Liver (tissue), 9 donors: ENCODE measurements around the gene RCAN3. TPM values are rescaled to one million over a fixed set of nuclear protein-coding genes. Genes with fewer than 3 reads are reported as not detected.

ENCODE experiments used
- DNase-seq: peaks from one replicate; pipeline ENCODE4 v3.0.0-alpha.2; 2017; ENCODE audit warnings: low spot score
- H3K27ac ChIP-seq, 2 donors: one replicate each; pipeline ENCODE4 v1.7.0; 2013; ENCODE audit warnings: inconsistent platforms in 2 of 2, low read length in 2 of 2, control low read depth in 1 of 2, low read depth in 1 of 2, mild to moderate bottlenecking in 1 of 2
- H3K27me3 ChIP-seq, 4 donors: one replicate each; pipeline versions ENCODE4 v1.6.1 to v1.7.0; 2013; ENCODE audit warnings: low read length in 3 of 4, inconsistent platforms in 1 of 4, mild to moderate bottlenecking in 1 of 4, moderate library complexity in 1 of 4; ENCODE audit not compliant: control insufficient read depth in 4 of 4, insufficient read depth in 4 of 4
- H3K36me3 ChIP-seq, 4 donors: one replicate each; pipeline versions ENCODE4 v1.6.1 to v1.7.0; 2013; ENCODE audit warnings: low read length in 3 of 4, mild to moderate bottlenecking in 3 of 4, low read depth in 1 of 4, moderate library complexity in 1 of 4; ENCODE audit not compliant: control insufficient read depth in 4 of 4, insufficient read depth in 3 of 4
- H3K4me1 ChIP-seq, 4 donors: one replicate each; pipeline versions ENCODE4 v1.6.1 to v1.7.0; 2013; ENCODE audit warnings: low read length in 3 of 4, mild to moderate bottlenecking in 3 of 4, moderate library complexity in 1 of 4; ENCODE audit not compliant: control insufficient read depth in 4 of 4, insufficient read depth in 4 of 4
- H3K4me3 ChIP-seq, 3 donors: one replicate each; pipeline versions ENCODE4 v1.6.1 to v1.7.0; 2013; ENCODE audit warnings: low read length in 3 of 3, control low read depth in 1 of 3, low read depth in 1 of 3, mild to moderate bottlenecking in 1 of 3
- H3K9ac ChIP-seq, 2 donors: one replicate each; pipeline ENCODE4 v1.7.0; 2013; ENCODE audit warnings: low read length in 2 of 2, mild to moderate bottlenecking in 2 of 2, moderate library complexity in 2 of 2, control low read depth in 1 of 2, low read depth in 1 of 2
- H3K9me3 ChIP-seq, 4 donors: one replicate each; pipeline versions ENCODE4 v1.6.1 to v1.7.0; 2013; ENCODE audit warnings: low read length in 3 of 4; ENCODE audit not compliant: control insufficient read depth in 4 of 4
- EGR1 ChIP-seq, 2 donors: IDR thresholded peaks; 2 replicates each; pipeline ENCODE4 v1.6.1; 2016 to 2018; ENCODE audit warnings: antibody characterized with exemption in 2 of 2, low read depth in 2 of 2
- FOXA2 ChIP-seq: IDR thresholded peaks from 2 replicates; pipeline ENCODE4 v1.6.1; 2016; ENCODE audit warnings: antibody characterized with exemption
- HNF4A ChIP-seq, 2 donors: conservative IDR thresholded peaks; 2 replicates each; pipeline ENCODE4 v1.6.1; 2016; ENCODE audit warnings: antibody characterized with exemption in 2 of 2, mild to moderate bottlenecking in 2 of 2
- NR2F2 ChIP-seq: IDR thresholded peaks from 2 replicates; pipeline ENCODE4 v1.6.1; 2016; ENCODE audit warnings: antibody characterized with exemption
- SP1 ChIP-seq: IDR thresholded peaks from 2 replicates; pipeline ENCODE4 v1.6.1; 2018; ENCODE audit warnings: antibody characterized with exemption, mild to moderate bottlenecking
- YY1 ChIP-seq: IDR thresholded peaks from 2 replicates; pipeline ENCODE4 v1.6.1; 2016; ENCODE audit warnings: antibody characterized with exemption, mild to moderate bottlenecking
- WGBS: extraction: QIAGEN DNeasy Blood & Tissue Kit; methylation state at CpG from one replicate; pipeline ENCODE4 v1.1.7; 2013; 5-methylcytosine and 5-hydroxymethylcytosine counted together
- polyA plus RNA-seq, 2 donors: library from polyadenylated mRNA; stranded (reverse) in 1 of 2; unstranded in 1 of 2; fragments of 200-250 nt in 1 of 2; fragments of >200 nt in 1 of 2; fragmentation: Nextera tagmentation in 1 of 2; extraction: Ambion mirVana in 1 of 2; gene quantifications; one replicate each; pipeline versions ENCODE4 v1.2.1 to v1.2.3, GENCODE V29; 2013 to 2015
- total RNA-seq, 2 donors: library from RNA; depleted of rRNA; stranded (reverse); fragments of >200 nt; gene quantifications; one replicate each; pipeline ENCODE4 v1.2.3, GENCODE V29; 2014
- TF ChIP-seq, protein P1 (sequence below): IDR thresholded peaks from 2 replicates; pipeline ENCODE4 v1.6.1; 2016; ENCODE audit warnings: antibody characterized with exemption, mild to moderate bottlenecking
- TF ChIP-seq, protein P2 (sequence below): IDR thresholded peaks from 2 replicates; pipeline ENCODE4 v1.6.1; 2016; ENCODE audit warnings: antibody characterized with exemption
- TF ChIP-seq, protein P3 (sequence below): fragments of 150-350 bp; IDR thresholded peaks from 2 replicates; pipeline ENCODE4 v1.5.1; 2017; ENCODE audit warnings: improper control_type of control experiment, low read depth, low read length; ENCODE audit not compliant: missing input control
- donor health status: healthy.
- donor health status: healthy.
- donor health status: healthy.
- donor health status: healthy.
- donor health status: healthy.

The RCAN3 gene
- total and polyA plus RNA-seq, 4 donors = 0.97 to 3.1 (median 1.2) TPM

DNA sequence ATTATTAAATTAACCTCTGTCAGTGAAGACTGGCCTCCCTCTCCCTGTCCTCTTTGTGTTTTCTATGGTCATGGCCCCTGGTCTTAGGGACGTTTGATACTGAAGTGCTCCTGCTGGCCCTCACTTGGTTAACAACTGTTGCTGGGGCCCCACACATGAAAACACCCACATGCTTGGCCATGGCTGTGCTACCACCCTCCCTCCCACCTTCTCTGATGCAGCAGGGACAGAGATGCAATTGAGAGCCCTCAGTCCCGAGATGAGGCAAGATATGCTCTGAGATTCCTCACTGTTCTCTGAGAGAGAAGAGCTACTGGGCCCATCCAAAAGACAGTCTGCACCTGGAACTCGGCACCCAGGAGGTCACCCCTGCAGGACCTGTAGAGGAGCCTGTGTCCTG is 86.6 kb downstream of the RCAN3 start:
- no peaks in the 10 kb centered on the region for H3K9me3 ChIP-seq
- H3K9ac ChIP-seq = no peak overlapping the region
- no peak overlapping the region for H3K4me3 ChIP-seq
- no peak for TF ChIP-seq YY1
- no peak for TF ChIP-seq NR2F2
- TF ChIP-seq FOXA2 = no peak
- no peak for TF ChIP-seq SP1
- TF ChIP-seq EGR1 (IDR thresholded peaks at IDR 0.05; ENCODE audit: low read depth in 2 of 2) = no peak
- TF ChIP-seq, protein P1, sequence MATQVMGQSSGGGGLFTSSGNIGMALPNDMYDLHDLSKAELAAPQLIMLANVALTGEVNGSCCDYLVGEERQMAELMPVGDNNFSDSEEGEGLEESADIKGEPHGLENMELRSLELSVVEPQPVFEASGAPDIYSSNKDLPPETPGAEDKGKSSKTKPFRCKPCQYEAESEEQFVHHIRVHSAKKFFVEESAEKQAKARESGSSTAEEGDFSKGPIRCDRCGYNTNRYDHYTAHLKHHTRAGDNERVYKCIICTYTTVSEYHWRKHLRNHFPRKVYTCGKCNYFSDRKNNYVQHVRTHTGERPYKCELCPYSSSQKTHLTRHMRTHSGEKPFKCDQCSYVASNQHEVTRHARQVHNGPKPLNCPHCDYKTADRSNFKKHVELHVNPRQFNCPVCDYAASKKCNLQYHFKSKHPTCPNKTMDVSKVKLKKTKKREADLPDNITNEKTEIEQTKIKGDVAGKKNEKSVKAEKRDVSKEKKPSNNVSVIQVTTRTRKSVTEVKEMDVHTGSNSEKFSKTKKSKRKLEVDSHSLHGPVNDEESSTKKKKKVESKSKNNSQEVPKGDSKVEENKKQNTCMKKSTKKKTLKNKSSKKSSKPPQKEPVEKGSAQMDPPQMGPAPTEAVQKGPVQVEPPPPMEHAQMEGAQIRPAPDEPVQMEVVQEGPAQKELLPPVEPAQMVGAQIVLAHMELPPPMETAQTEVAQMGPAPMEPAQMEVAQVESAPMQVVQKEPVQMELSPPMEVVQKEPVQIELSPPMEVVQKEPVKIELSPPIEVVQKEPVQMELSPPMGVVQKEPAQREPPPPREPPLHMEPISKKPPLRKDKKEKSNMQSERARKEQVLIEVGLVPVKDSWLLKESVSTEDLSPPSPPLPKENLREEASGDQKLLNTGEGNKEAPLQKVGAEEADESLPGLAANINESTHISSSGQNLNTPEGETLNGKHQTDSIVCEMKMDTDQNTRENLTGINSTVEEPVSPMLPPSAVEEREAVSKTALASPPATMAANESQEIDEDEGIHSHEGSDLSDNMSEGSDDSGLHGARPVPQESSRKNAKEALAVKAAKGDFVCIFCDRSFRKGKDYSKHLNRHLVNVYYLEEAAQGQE = no peak
- TF ChIP-seq, protein P2, sequence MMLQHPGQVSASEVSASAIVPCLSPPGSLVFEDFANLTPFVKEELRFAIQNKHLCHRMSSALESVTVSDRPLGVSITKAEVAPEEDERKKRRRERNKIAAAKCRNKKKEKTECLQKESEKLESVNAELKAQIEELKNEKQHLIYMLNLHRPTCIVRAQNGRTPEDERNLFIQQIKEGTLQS = no peak
- TF ChIP-seq HNF4A (conservative IDR thresholded peaks at IDR 0.05) = no peak
- TF ChIP-seq, protein P3, sequence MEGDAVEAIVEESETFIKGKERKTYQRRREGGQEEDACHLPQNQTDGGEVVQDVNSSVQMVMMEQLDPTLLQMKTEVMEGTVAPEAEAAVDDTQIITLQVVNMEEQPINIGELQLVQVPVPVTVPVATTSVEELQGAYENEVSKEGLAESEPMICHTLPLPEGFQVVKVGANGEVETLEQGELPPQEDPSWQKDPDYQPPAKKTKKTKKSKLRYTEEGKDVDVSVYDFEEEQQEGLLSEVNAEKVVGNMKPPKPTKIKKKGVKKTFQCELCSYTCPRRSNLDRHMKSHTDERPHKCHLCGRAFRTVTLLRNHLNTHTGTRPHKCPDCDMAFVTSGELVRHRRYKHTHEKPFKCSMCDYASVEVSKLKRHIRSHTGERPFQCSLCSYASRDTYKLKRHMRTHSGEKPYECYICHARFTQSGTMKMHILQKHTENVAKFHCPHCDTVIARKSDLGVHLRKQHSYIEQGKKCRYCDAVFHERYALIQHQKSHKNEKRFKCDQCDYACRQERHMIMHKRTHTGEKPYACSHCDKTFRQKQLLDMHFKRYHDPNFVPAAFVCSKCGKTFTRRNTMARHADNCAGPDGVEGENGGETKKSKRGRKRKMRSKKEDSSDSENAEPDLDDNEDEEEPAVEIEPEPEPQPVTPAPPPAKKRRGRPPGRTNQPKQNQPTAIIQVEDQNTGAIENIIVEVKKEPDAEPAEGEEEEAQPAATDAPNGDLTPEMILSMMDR = no peak
- WGBS = 90% methylated on average over 3 of the region's 3 CpGs
- no peak for DNase-seq
- H3K27me3 ChIP-seq = no peaks in the 10 kb centered on the region
- no peaks in the 10 kb centered on the region for H3K36me3 ChIP-seq
- no peak overlapping the region for H3K27ac ChIP-seq
- H3K4me1 ChIP-seq = peaks cover 0 to 3% (median 2%) of the 10 kb centered on the region in 4 donors

Other genes starting within 250 kb of the RCAN3 start
- under 1 TPM; 0.08 to 0.09 TPM for gene GRHL3, start 183.5 kb upstream of the RCAN3 start, total RNA-seq
- under 1 TPM; 0.07 to 0.09 TPM for gene GRHL3, start 183.5 kb upstream of the RCAN3 start, polyA plus RNA-seq
- gene STPG1, start 89.1 kb upstream of the RCAN3 start, total RNA-seq = 1 to 10 TPM in 1 of 2 donors, under 1 TPM in 1; 0.92 to 2.9 TPM
- 1 to 10 TPM in 1 of 2 donors, under 1 TPM in 1; 0.93 to 1.2 TPM for gene STPG1, start 89.1 kb upstream of the RCAN3 start, polyA plus RNA-seq
- 10 to 100 TPM in 1 of 2 donors, 1 to 10 TPM in 1; 7.5 to 12.0 TPM for gene NIPAL3, start 87.0 kb upstream of the RCAN3 start, total RNA-seq
- 1 to 10 TPM; 3.0 to 4.5 TPM for gene NIPAL3, start 87.0 kb upstream of the RCAN3 start, polyA plus RNA-seq
- gene NCMAP, start 53.3 kb downstream of the RCAN3 start, total RNA-seq = 1 to 10 TPM in 1 of 2 donors, under 1 TPM in 1; 0.67 to 4.8 TPM
- under 1 TPM; 0.31 to 0.56 TPM for gene NCMAP, start 53.3 kb downstream of the RCAN3 start, polyA plus RNA-seq
- 10 to 100 TPM; 20.3 to 42.8 TPM for gene SRRM1, start 140.5 kb downstream of the RCAN3 start, total RNA-seq
- 10 to 100 TPM; 18.4 to 66.0 TPM for gene SRRM1, start 140.5 kb downstream of the RCAN3 start, polyA plus RNA-seq
- gene CLIC4, start 242.6 kb downstream of the RCAN3 start, total RNA-seq = 10 to 100 TPM; 36.1 to 40.7 TPM
- gene CLIC4, start 242.6 kb downstream of the RCAN3 start, polyA plus RNA-seq = 10 to 100 TPM; 15.0 to 20.6 TPM